HG02678 (cell line): ENCODE measurements around the gene MED12.

ENCODE experiments used
- ATAC-seq: cut with Tn5 transposase; IDR thresholded peaks from one replicate; pipeline ENCODE4 v1.9.1; 2021; ENCODE audit warnings: mild to moderate bottlenecking, moderate library complexity; ENCODE audit not compliant: unreplicated experiment

MED12 gene

DNA sequence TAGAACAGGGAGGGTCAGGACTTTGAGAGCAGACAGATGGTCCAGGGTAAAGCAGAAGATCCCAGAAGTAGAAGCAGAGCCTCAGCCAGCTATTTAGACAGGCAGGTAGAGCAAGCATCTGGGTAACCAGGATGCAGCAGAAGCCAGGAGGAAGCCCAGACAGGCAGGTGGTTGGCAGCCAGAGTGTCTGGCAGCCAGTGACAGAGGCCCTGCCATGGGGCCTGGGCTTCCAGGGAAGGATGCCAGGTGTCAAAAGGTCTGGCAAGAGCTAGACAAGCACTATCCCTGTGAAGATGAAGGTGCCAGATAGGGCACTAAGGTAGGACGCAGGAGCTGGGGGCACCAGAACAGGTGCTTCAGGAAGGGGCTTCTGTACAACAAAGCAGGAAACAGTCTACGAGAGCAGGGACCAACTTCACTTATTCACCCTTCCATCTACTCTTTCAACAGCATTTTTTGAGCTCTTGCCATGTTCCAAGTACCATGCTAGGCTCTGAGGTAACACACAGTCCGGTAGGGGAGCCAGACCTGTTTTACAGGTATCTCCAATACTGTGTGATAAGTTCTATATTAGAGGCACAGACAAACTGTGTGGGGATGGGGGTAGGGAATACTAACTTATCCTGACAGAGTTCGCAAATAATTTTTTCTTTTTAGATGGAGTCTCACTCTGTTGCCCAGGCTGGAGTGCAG is 66.6 kb downstream of the MED12 start:
- no peak for ATAC-seq

DNA sequence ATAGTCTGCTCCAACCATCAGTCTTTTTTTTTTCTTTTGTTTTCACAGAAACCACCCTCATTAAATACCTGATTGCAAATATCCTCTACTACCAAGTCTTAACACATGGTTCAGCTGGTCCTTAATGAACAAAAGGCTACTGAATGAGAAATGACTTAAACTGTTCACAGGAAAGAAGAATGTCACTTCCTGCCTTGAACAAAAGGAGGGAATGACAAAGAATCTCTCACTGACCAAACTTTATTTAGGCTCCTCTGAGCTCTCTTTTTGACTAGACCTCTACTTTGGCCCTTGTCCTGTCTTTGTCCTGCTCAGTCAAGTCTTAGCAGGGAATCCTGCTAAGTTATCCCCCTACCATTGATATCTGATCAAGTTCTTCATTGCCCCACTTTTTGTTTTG is 72.9 kb downstream of the MED12 start:
- no peak for ATAC-seq
